Fibroblast of lung (primary cell): Measurements from ENCODE around the gene ZBTB4.

Experiments
- CTCF ChIP-seq, 2 donors: IDR thresholded peaks in 1 of 2; conservative IDR thresholded peaks in 1 of 2; 1 replicate in 1 of 2; 2 replicates in 1 of 2; pipeline ENCODE4 v1.5.1; 2011 to 2012; ENCODE audit warnings: low read length in 2 of 2, control low read depth in 1 of 2, inconsistent platforms in 1 of 2, low read depth in 1 of 2, mild to moderate bottlenecking in 1 of 2
- EZH2 ChIP-seq: IDR thresholded peaks from 2 replicates; pipeline ENCODE4 v1.5.1; 2012; ENCODE audit warnings: low read length, control low read depth, mild to moderate bottlenecking; ENCODE audit errors: missing control alignments

GRCh38 chr17:7432296-7432695 lies 47.1 kb downstream of the ZBTB4 start:
- TF ChIP-seq CTCF (conservative IDR thresholded peaks at IDR 0.05 in 1 of 2, IDR thresholded peaks at IDR 0.05 in 1 of 2; ENCODE audit: low read depth in 1 of 2, low read length in 2 of 2) (no peak), EZH2 (no peak)
